Cerebellar nuclear complex (tissue), 1 donor: ENCODE measurements around the gene TSPAN5.
"Not testable (repeated sequence)": the region's sequence is repeated elsewhere in the genome, so short reads cannot be mapped to it uniquely, and the experiment has no call there.

Experiments
- DNase-seq, 2 experiments: peaks; one replicate each; lab custom pipeline; 2025; lab: John Stamatoyannopoulos, UW

TSPAN5 gene

GRCh38 chr4:98546910-98547594, 111.4 kb downstream of the TSPAN5 start:
- DNase-seq: no peak

GRCh38 chr4:98544818-98545414, 113.5 kb downstream of the TSPAN5 start:
- no peak for DNase-seq

GRCh38 chr4:98544141-98544817, 114.1 kb downstream of the TSPAN5 start:
- peak; percentile 67 to 89 for DNase-seq

- no peak for DNase-seq
Measured at GRCh38 chr4:98542011-98542410, 116.4 kb downstream of the TSPAN5 start.

- no peak for DNase-seq
Measured at GRCh38 chr4:98540803-98541202, 117.6 kb downstream of the TSPAN5 start.

- no peak for DNase-seq
Measured at GRCh38 chr4:98539741-98540140, 118.7 kb downstream of the TSPAN5 start.

DNA sequence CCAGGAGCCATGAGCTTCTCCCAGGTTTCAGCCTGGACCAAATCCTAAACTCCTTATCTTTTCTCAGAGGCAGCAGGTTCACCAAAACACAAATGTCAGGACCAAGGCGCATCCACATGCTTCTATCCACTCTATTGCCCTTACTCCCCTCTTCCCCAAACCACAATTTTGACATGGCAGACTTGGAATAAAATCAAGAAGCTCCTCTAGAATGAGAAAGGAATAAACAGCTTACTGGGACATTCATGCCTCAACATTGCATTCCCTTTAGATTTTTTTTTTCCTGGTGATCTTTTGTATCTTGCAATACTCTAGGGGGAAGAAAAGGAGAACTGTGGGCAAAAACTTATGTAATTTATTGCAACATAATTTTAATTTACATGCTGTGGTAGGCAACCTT, 119.1 kb downstream of the TSPAN5 start:
- DNase-seq: no peak

GRCh38 chr4:98536631-98537030, 121.8 kb downstream of the TSPAN5 start:
- DNase-seq: no peak

DNA sequence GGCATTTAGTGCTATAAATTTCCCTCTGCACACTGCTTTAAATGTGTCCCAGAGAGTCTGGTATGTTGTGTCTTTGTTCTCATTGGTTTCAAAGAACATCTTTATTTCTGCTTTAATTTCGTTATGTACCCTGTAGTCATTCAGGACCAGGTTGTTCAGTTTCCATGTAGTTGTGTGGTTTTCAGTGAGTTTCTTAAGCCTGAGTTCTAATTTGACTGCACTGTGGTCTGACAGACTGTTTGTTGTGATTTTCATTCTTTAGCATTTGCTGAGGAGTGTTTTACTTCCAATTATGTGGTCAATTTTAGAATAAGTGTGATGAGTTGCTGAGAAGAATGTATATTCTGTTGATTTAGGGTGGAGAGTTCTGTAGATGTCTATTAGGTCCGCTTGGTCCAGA, 124.3 kb downstream of the TSPAN5 start:
- not testable (repeated sequence) for DNase-seq

- no peak for DNase-seq
Measured at GRCh38 chr4:98530572-98530971, 127.8 kb downstream of the TSPAN5 start.

GRCh38 chr4:98529970-98530569, 128.3 kb downstream of the TSPAN5 start:
- no peak for DNase-seq

GRCh38 chr4:98528882-98529281, 129.5 kb downstream of the TSPAN5 start:
- DNase-seq: no peak

GRCh38 chr4:98527534-98528269, 130.7 kb downstream of the TSPAN5 start:
- no peak for DNase-seq

DNA sequence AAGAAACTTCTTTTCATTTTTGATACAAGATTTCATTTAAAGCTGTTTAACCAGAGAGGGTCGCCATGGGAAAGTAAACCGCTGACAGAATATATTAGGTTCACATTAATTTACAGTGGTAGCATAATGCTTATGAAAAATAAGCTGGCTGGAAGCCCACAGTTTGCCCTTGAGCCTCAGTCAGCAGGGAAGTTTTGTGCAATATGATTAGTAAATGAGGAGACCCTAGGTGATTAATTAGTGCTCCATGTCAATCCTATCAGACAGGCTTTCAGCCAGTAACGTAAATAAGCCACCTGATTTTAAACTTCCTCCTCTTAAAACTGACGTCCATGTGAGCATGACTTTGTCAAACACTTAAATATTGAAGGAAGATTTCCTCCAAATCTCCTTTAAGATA, 134.2 kb downstream of the TSPAN5 start:
- no peak for DNase-seq

DNA sequence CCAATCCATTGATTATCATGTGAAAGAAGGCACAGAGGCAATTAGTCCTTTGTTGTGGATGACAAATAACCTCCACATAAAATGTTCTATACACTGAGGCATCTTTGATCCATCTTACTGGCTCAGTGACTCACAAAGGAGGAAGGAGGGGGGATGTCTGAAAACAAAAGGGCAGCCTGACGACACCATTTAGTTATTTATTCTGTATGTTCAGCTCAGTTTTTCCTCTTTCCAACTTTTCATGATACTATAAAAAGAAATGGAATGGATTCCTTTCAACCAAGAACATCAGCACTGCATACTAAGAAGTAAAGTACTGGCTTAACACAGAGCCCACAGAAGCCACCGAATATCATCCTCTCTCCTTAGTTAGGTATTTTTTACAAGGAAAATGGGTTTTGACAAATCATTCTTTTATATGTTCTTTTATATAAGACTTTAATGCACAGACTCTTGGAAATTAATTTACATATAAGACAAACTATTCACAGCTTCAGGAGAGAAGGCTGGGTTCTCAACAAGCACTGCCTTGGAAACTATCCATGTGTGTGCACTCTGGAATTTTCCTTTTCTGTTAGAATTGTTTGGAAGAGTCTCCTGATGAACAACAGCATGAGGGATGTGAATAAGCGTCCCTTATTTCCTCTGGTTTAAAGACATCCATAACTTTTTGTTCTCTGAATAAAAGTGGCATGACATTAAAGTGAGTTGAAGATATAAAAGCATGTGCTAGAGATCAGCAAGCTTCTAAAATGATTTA, 135.6 kb downstream of the TSPAN5 start:
- no peak for DNase-seq

GRCh38 chr4:98522062-98522461, 136.3 kb downstream of the TSPAN5 start:
- DNase-seq: no peak

- no peak for DNase-seq
Measured at GRCh38 chr4:98521486-98521885, 136.9 kb downstream of the TSPAN5 start.

GRCh38 chr4:98519268-98519977, 139.0 kb downstream of the TSPAN5 start:
- DNase-seq: no peak

DNA sequence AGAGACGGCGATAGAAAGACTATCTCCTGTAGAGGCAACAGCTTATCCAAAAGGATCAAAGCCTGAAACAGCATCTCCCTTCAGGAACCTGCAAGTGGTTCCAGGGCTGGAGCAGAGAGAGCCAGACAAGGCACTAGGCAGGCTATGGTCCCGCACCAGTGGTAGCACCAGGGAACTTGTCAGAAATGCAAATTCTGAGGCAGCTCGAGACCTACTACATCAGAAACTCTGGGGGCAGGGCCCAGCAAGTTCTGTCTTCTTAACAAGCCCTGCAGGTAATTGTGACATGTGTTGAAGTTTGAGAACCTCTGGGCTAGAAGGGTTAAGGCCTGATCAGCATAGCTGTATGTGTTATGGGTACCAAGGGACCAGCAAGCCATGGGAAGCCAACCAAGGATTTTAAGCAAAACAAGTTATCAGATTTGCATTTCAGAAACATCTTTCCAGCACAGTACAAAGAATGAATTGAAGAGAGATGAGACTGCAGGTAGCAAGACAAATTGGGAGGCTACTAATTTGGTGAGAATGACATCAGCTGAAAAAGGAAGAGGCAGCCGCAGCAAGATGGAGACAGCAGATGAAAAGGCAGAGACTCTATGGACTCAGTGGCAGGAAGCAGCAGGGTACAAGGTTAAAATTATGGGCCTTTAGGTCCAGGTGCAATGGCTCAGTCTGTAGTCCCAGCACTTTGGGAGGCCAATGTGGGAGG, 139.7 kb downstream of the TSPAN5 start:
- no peak for DNase-seq
